Neural progenitor cell (in vitro differentiated cells): ENCODE measurements around the gene SIM2. TPM values are rescaled to one million over a fixed set of nuclear protein-coding genes. Genes with fewer than 3 reads are reported as not detected.

ENCODE experiments used
- DNase-seq: peaks from one replicate; pipeline ENCODE4 v3.0.0-alpha.2; 2016; ENCODE audit warnings: low spot score
- H2AFZ ChIP-seq: fragments of 200-600 bp; sonication (generic); replicated peaks from 2 replicates; pipeline ENCODE4 v1.6.1; 2016; ENCODE audit warnings: antibody characterized with exemption
- H3F3A ChIP-seq: fragments of 200-600 bp; sonication (generic); 2 replicates; pipeline ENCODE4 v1.6.1; 2016; ENCODE audit warnings: antibody characterized with exemption, low read depth
- H3K27ac ChIP-seq: fragments of 200-600 bp; sonication (generic); 2 replicates; pipeline ENCODE4 v1.5.1; 2016; ENCODE audit warnings: mild to moderate bottlenecking
- H3K27me3 ChIP-seq: fragments of 200-600 bp; sonication (generic); 2 replicates; pipeline ENCODE4 v1.6.1; 2016; ENCODE audit warnings: mild to moderate bottlenecking, moderate library complexity
- H3K36me3 ChIP-seq: fragments of 200-600 bp; sonication (generic); 2 replicates; pipeline ENCODE4 v1.5.1; 2016
- H3K4me1 ChIP-seq: fragments of 200-600 bp; sonication (generic); 2 replicates; pipeline ENCODE4 v1.6.1; 2016; ENCODE audit warnings: mixed run types
- H3K4me2 ChIP-seq: fragments of 200-600 bp; sonication (generic); 2 replicates; pipeline ENCODE4 v1.6.1; 2016
- H3K4me3 ChIP-seq: fragments of 200-600 bp; sonication (generic); 2 replicates; pipeline ENCODE4 v1.5.1; 2016
- H3K79me2 ChIP-seq: fragments of 200-600 bp; sonication (generic); 2 replicates; pipeline ENCODE4 v1.6.1; 2016; ENCODE audit warnings: low read depth
- H3K9ac ChIP-seq: fragments of 200-600 bp; sonication (generic); 2 replicates; pipeline ENCODE4 v1.6.1; 2016
- H3K9me3 ChIP-seq: fragments of 200-600 bp; sonication (generic); 2 replicates; pipeline ENCODE4 v1.5.1; 2016; ENCODE audit warnings: low read depth
- H4K20me1 ChIP-seq: fragments of 200-600 bp; sonication (generic); 2 replicates; pipeline ENCODE4 v1.6.1; 2016; ENCODE audit warnings: low read depth
- H3K27ac Mint-ChIP-seq: 3 replicates; pipeline ENCODE4 v1.8.0; 2021; ENCODE audit warnings: mixed read lengths
- H3K27me3 Mint-ChIP-seq: 2 replicates; pipeline ENCODE4 v1.8.0; 2022; ENCODE audit warnings: low read depth, mild to moderate bottlenecking, inconsistent platforms, moderate library complexity, mixed read lengths; ENCODE audit not compliant: insufficient read depth
- H3K36me3 Mint-ChIP-seq: 3 replicates; pipeline ENCODE4 v1.8.0; 2021; ENCODE audit warnings: mixed read lengths
- H3K4me1 Mint-ChIP-seq: 3 replicates; pipeline ENCODE4 v1.8.0; 2021; ENCODE audit warnings: mixed read lengths
- H3K4me3 Mint-ChIP-seq: 3 replicates; pipeline ENCODE4 v1.8.0; 2021; ENCODE audit warnings: mild to moderate bottlenecking, moderate library complexity, mixed read lengths
- H3K9me3 Mint-ChIP-seq: 3 replicates; pipeline ENCODE4 v1.8.0; 2020; ENCODE audit warnings: mixed read lengths
- CTCF ChIP-seq: fragments of 200-600 bp; sonication (generic); IDR thresholded peaks from 2 replicates; pipeline ENCODE4 v1.5.1; 2017; ENCODE audit warnings: antibody characterized with exemption, mild to moderate bottlenecking
- EZH2 ChIP-seq: fragments of 200-600 bp; sonication (generic); IDR thresholded peaks from 2 replicates; pipeline ENCODE4 v1.6.1; 2017; ENCODE audit warnings: antibody characterized with exemption, mild to moderate bottlenecking, moderate library complexity
- EZH2phosphoT487 ChIP-seq: fragments of 200-600 bp; sonication (generic); IDR thresholded peaks from 2 replicates; pipeline ENCODE4 v1.6.1; 2017; ENCODE audit warnings: antibody characterized with exemption
- total RNA-seq: library from RNA; depleted of rRNA; stranded (reverse); fragments of >200 nt; gene quantifications from 2 replicates; pipeline ENCODE4 v1.2.3, GENCODE V29; 2015; ENCODE audit warnings: low replicate concordance

The SIM2 gene
- total RNA-seq, 1 donor from 2014 or later, result not detected

- Histone ChIP-seq H3K27me3 (peaks cover 67% of the 10 kb centered on the region), H3K9ac (no peak overlapping the region), H2AFZ (no peak overlapping the region), H3K4me2 (no peak overlapping the region), H3K27ac (no peak overlapping the region), H4K20me1 (no peaks in the 10 kb centered on the region), H3F3A (no peaks in the 10 kb centered on the region), H3K36me3 (no peaks in the 10 kb centered on the region), H3K9me3 (no peaks in the 10 kb centered on the region), H3K4me1 (no peaks in the 10 kb centered on the region), H3K79me2 (no peaks in the 10 kb centered on the region), H3K4me3 (no peak overlapping the region)
- Mint-ChIP-seq H3K9me3 (no peaks in the 10 kb centered on the region), H3K27ac (no peak overlapping the region), H3K27me3 (peaks cover 32% of the 10 kb centered on the region), H3K4me1 (peaks cover 2% of the 10 kb centered on the region), H3K36me3 (no peaks in the 10 kb centered on the region), H3K4me3 (no peak overlapping the region)
- DNase-seq, result no peak
- TF ChIP-seq CTCF, result no peak
- no peak for TF ChIP-seq EZH2phosphoT487
- TF ChIP-seq EZH2, result no peak
Observed at GRCh38 chr21:36716836-36717235, 17.9 kb downstream of the SIM2 start.

GRCh38 chr21:36717976-36718375 is 19.1 kb downstream of the SIM2 start:
- Histone ChIP-seq H3K4me1 (no peaks in the 10 kb centered on the region), H3K27me3 (peaks cover 56% of the 10 kb centered on the region), H4K20me1 (no peaks in the 10 kb centered on the region), H3K27ac (no peak overlapping the region), H3F3A (no peaks in the 10 kb centered on the region), H3K9ac (no peak overlapping the region), H3K4me3 (no peak overlapping the region), H3K4me2 (no peak overlapping the region), H3K79me2 (no peaks in the 10 kb centered on the region), H3K9me3 (no peaks in the 10 kb centered on the region), H3K36me3 (no peaks in the 10 kb centered on the region), H2AFZ (no peak overlapping the region)
- TF ChIP-seq EZH2 (no peak), EZH2phosphoT487 (no peak), CTCF (no peak)
- Mint-ChIP-seq H3K36me3 (no peaks in the 10 kb centered on the region), H3K4me3 (no peak overlapping the region), H3K9me3 (no peaks in the 10 kb centered on the region), H3K27me3 (peaks cover 23% of the 10 kb centered on the region), H3K27ac (no peak overlapping the region), H3K4me1 (peaks cover 2% of the 10 kb centered on the region)
- DNase-seq, result no peak

- DNase-seq, result no peak
- H3K9ac ChIP-seq, result no peak overlapping the region
- H3K4me3 Mint-ChIP-seq, result no peak overlapping the region
- H3F3A ChIP-seq, result no peaks in the 10 kb centered on the region
- H3K4me1 Mint-ChIP-seq, result peaks cover 6% of the 10 kb centered on the region
- no peaks in the 10 kb centered on the region for H3K36me3 Mint-ChIP-seq
- H3K9me3 Mint-ChIP-seq, result no peaks in the 10 kb centered on the region
- TF ChIP-seq CTCF, result no peak
- TF ChIP-seq EZH2phosphoT487, result no peak
- no peak for TF ChIP-seq EZH2
- H3K79me2 ChIP-seq, result no peaks in the 10 kb centered on the region
- H3K9me3 ChIP-seq, result no peaks in the 10 kb centered on the region
- no peak overlapping the region for H3K4me2 ChIP-seq
- no peak overlapping the region for H3K27ac ChIP-seq
- no peaks in the 10 kb centered on the region for H4K20me1 ChIP-seq
- H3K27ac Mint-ChIP-seq, result no peak overlapping the region
- no peaks in the 10 kb centered on the region for H3K36me3 ChIP-seq
- H3K4me3 ChIP-seq, result no peak overlapping the region
- no peak overlapping the region for H2AFZ ChIP-seq
- peaks cover 45% of the 10 kb centered on the region for H3K27me3 ChIP-seq
- H3K4me1 ChIP-seq, result peaks cover 4% of the 10 kb centered on the region
- H3K27me3 Mint-ChIP-seq, result peaks cover 20% of the 10 kb centered on the region
Observed at GRCh38 chr21:36718951-36719501, 20.1 kb downstream of the SIM2 start.
